NCI-H1436 (cell line): ENCODE measurements around the gene PTCH1.

Experiments used
- DNase-seq: peaks from one replicate; lab custom pipeline; 2025; lab: John Stamatoyannopoulos, UW

PTCH1 gene

GRCh38 chr9:95516734-95517558, at the start of gene PTCH1:
TSS of gene PTCH1 (minus strand) at chr9:95516971.
- no peak for DNase-seq

GRCh38 chr9:95565982-95566381, 49.2 kb upstream of the PTCH1 start:
- DNase-seq, result no peak

- no peak for DNase-seq
Observed at GRCh38 chr9:95561913-95562312, 45.1 kb upstream of the PTCH1 start.

DNA sequence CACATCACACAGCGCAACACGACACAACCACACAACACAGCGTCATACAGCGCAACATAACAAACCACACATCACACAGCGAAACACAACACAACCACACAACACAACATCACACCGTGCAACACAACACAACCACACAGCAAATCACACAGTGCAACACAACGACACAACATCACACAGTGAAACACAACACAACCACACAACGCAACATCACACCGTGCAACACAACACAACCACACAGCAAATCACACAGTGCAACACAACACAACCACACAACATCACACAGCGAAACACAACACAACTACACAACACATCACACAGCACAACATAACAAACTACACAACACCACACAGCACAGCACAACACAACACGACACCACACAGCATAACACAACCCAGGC, 40.4 kb upstream of the PTCH1 start:
- DNase-seq, result no peak

- no peak for DNase-seq
Observed at GRCh38 chr9:95556521-95556920, 39.8 kb upstream of the PTCH1 start.

DNA sequence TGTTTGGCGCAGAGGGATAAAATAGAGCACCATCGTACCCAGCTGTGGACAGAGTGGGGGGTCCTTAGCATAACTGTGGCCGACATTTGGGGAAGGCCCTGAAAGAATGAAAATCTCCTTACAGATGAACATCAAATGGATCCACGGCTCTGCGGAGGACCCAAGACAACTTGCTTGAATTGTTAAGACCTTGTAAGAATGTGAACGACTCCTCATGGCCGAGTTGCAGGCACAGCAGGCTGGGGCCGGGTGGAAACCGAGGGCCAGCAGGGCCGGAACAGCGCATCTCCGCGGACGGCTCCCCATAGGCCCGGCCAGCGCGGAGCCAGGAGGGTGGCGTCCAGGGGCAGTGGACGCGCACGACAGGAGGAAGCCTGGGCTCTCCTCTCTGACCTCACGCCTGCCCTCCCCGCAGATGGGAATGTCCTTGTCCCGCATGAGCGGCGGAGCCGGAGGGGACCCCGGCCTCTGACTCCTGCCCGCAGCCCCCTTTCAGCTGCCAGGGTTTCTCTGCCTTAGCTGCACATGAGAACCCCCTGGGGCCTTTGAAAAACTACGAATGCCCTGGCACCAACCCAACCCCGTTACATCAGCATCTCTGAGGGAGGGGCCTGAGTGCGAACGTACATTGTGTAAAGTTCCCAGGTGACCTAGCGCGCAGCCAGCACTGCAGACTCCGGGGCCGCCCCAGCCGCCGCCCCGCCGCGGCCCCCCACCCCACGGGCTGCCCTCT, 36.2 kb upstream of the PTCH1 start:
- DNase-seq, result peak; percentile 59

DNA sequence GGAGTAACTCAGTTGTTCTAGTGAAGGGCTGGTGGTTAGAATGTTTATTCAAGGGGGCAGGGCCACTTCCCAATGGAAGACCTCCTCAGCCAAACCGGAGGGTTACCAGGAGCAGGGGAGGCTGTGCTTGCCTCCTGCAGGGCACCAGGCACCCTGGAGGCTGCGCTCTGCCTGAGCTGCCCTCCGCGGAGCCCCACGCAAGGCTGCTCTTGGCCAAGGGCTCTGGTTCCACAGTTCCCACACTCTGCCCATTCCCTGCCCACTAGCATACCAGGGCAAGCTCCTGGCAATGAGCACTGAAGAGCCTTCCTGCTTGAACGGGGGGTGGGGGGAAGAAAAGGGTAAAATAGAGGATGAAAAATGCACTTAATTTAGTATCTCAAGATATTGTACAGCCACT, 35.5 kb upstream of the PTCH1 start:
- DNase-seq, result no peak

DNA sequence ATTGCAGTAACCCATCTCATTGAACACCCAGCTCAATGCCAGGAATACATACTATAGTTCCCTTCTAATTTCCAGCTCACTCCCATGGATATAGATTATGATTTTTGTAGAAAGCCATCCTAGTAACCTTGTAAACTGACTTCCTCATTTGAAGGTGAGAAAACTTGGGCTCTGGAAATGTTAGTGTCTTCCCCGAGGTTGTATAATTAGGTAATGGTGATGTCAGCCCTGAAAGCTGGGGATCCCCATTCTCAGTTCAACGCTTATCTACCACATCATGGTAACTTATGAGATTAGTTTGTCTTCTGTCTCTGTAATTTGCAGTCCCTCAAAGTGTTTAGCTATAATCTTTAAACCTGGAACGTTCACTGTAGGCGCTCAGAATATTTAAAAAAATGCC, 34.6 kb upstream of the PTCH1 start:
- no peak for DNase-seq

DNA sequence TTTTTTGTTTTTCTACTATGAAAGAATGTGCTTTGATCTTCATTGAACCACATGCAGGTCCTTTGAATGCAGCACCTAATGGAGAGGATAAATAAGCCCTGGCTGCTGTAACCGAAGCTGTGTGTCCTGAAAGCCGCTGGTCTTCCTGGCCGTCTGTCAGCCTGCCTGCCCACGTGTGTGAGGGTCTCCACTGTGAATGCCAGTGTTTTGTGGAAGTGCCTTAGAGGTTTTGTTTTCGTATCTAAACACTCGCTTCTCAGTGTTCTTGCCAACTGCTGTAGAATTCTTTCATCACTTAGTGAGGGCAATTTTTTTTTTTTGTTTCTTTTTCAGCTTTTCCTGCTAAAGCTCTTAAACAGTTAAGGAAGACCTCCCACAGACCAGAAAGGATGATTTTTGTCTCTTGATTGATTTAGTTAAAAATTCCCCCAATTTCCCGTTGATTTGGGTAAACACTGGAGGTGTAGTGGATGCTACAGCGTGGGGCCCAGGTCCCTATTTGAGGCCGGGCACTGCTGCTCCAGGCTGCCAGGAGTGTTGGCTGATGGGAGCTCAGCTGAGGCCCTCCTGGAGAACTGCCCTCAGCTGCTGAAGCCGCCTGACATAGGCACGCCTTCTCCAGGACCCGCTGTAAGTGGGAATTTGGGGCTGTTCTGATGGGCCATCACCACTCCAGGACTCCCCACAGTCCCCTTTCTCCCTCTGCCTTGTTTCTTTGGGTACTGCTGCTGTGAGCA, 29.2 kb upstream of the PTCH1 start:
- no peak for DNase-seq

DNA sequence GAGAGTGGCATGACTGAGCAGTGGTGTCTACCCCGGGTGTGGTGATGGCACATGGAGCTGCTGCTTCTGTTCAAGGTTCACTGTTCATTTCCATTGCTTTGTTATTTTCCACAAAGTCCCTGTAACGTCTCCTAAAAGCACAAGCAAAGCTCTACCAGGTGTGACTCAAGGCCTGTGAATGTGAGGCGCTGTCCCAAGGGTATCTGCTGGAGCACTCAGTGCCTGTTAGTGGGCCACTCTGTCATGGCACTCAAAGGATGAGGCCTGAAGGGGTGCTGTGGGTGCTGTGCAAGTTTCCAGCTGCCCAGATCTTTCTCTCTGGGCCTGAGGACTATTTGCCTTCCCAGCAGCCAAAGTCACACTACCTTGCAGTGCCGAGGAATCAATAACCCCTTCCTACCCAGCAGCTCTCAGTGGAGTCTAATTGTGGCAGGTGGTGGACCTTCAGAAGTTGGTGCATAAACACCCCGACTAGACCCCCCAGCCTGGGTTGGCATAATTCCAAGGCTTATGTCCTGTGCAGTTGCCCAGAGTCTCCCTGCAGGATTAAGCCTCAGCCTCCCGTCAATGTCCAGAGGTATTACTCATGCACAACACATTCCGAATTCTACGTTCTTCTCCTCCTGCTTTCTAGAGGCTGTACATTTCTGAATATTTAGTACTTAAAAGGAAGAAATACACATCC, 17.4 kb upstream of the PTCH1 start:
- no peak for DNase-seq

DNA sequence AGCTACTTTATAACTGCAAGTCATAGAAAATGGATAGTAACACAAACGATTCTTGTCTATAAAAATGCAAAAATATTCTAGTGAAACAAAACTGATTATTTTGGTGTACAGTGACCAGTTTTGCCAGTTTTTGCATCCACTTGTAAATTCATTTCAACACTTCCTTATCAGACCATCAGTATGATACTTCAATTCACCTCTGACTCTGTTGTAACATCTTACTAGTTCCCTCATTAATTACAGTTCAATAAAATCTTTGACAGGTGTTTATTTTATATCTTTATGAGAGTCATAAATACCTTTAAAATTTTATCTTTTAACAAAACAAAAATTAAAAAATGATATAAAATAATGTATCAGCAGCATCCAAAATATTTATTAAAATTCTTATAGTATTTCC, 13.1 kb upstream of the PTCH1 start:
- no peak for DNase-seq

DNA sequence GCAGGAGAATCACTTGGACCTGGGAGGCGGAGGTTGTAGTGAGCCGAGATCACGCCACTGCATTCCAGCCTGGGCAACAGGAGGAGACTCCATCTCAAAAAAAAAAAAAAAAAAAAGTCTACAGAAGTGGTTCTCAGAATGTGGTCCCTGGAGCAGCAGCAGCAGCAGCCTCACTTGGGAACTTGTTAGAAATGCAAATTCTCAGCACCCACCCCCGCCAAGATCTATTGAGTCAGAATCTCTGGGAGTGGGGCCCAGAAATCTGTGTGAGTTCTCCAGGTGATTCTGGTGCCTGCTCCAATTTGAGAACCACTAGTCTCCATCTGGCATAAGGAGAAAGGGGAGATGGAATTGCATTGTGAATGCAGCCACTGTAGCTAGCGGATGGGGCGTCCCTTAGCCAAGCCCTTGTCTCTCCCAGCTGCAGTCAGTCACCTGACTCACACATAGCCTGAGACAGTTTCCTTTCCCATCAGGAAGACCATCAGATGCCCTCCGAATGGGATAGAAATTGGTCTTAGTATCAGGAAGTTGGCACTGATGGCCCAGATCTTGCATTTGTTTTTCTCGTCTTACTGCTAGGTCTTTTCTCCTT, 12.2 kb upstream of the PTCH1 start:
- no peak for DNase-seq

DNA sequence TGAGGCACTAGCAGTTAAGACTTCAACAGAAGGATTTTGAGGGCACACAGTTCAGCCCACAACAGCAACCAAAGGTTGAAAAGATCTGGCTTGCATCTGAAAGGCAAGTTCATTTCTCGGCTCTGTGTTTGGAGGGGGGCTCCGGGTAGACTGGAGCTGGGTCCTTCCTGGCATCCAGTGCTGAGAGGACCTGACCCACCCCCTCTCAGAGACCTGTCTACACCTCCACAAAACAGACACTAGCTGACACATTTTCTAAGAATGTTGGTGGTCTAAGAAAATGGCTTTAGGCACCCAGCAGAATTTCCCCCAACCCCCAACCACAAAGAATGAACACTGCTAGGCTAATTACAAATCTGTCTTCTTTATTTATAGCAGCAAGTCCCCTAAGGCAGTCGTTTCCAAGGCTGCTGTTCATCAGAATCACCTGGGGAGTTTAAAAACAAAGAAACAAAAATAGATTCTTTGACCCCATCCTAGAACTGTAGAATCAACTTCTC, 6.2 kb upstream of the PTCH1 start:
- DNase-seq, result no peak

DNA sequence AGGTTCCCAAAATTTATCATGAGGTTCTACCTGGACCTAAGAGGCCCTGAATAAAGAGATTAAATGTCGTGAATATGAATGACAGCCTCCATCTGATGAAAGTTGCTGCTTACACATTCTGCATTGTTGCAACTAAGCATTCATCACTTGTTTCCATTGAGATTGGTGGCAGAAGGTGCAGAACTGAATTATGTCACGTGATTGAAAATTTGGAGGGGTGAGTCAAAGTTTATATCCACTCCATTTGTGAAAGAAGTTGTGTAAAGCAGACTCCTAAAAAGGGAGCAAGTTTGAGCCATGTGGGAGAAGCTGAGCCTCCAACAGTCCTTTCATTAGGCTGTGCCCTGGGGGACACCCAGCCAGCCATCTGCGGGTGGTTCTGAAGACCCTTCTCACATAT, 4.9 kb upstream of the PTCH1 start:
- DNase-seq, result no peak

DNA sequence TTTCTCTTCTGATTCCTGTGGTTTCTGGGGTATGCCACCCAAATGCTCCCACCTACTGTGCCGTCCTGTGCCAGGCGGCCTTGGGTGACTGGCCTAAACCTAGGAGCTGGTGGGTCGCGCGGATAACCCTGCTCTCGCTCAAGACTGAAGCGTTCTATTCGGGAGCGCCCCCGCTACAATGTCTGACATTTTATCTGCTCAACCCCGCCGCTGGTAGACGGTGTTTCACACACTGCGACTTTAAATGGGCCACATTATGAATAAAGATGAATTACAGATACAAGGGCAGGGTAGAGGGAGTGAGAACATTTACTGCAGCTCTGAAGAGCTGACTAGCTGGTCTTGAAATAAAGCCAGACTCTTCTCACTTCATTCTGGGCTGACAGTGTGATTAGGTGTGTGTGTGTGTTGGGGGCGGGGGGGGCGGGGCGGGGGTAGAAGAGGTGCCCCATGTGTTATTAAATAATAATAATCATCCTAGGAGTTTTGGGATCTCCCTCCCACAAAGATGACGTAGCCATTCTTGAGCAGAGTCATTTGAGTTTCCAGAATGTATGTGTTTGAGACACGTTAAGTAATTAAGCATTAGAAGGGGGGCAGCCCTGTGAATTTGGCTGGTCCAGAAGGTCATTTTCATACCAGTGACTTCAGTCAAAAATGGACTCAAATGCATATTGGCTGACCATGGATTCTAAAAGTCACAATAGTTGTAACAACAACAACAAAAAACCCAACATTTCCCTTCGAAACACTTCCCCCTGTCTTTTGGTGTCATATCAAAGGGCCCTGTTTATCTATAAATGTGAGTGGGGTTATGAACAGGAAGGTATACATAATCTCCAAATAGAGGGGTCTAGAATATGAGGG, 1.0 kb upstream of the PTCH1 start:
- no peak for DNase-seq

DNA sequence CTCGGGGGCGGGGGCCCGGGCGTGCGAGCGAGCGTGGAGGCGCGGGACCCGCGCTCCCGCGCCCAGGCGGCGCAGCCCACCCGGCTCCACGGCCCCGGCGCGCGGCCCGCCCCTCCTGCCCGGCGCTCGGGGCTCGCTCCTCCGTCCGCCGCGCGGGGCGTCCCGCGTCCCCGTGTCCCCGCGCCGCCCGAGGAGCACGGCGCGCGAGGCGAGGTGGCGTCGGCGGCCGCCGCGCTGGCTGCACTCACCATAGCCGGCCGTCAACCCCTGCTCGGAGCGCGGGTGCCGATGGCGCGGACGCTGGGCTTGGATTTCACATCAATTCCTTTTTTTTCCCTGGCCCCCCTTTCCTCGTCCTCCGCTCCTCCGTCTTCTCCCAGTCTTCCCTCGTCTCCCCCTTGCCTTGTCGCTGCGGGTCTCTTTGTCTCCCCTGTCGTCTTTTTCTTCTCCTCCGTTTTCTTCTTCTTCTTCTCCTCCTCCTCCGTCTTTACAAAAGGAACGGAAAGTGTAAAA, 494 bp downstream of the PTCH1 start:
- no peak for DNase-seq

- DNase-seq, result peak; percentile 12
Observed at GRCh38 chr9:95515272-95516113, 1.3 kb downstream of the PTCH1 start.

DNA sequence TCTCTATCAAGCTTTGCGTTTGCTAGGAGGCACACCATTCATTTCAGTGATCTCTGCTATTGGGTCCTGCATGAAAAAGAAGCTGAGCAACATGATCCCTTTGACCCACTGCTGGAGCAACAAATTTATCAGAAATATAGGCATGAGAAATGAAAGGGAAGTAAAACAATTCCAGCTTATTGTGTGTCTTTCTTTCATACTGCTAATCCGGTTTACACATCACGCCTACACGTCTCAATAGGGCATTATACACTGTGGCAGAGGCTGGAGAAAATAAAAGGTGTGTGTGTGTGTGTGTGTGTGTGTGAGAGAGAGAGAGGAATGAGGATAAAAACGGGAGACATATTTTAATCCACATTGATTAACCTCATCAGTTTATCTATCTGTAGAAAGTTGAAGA, 2.4 kb downstream of the PTCH1 start:
- DNase-seq, result no peak

DNA sequence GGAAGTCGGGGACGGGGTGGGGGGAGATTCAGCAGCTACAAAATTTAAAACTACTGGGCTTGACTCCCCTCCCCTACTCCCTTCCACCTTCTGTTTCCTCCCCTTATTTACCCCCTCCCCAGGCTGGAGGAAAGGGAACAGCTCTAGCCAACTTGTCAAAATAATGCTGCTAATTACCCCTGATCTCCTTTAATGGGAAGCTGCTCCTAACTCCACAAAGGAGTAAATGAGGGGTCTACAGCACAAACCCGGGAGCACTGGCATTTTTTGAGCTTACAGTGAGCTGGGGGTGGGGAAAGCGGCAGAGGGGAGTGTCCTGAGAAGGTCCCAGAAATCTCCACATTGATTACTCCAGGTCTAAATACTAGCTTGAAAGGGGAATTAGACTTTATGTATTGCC, 3.1 kb downstream of the PTCH1 start:
- no peak for DNase-seq

DNA sequence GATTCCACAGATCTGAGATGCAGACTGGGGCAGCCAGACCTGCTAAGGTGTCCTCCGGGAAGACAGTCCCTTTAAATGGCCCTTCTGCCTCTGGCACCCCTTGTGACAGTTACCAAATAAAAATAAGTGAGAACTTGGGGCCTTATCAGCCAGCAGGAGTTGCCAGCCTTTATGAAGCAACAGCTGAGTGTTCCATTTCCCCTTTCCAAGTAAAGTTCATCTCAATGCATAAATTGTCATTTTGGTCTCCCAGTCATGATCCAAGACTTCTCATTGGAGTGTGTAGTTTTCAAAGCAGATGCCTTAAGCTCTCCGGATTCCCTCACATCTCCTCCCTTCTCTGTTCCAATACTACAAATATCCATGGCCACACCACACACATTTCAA, 4.1 kb downstream of the PTCH1 start:
- no peak for DNase-seq
